Lung (tissue), 12 donors: Measurements from ENCODE around the gene CREB5. TPM values are rescaled to one million over a fixed set of nuclear protein-coding genes. Genes with fewer than 3 reads are reported as not detected.

Source experiments
- ATAC-seq: fragments of 200-7000 bp; cut with Tn5 transposase; one replicate; pipeline ENCODE4 v1.9.1; 2020; ENCODE audit warnings: moderate number of reproducible peaks; ENCODE audit not compliant: insufficient read depth, low FRiP score
- DNase-seq, 3 donors: peaks; one replicate each; pipeline ENCODE4 v3.0.0-alpha.2; 2013 to 2017
- H3K27ac ChIP-seq, 2 donors: one replicate each; pipeline ENCODE4 v1.5.1; 2013; ENCODE audit warnings: mild to moderate bottlenecking in 2 of 2, moderate library complexity in 2 of 2, control low read depth in 1 of 2, inconsistent platforms in 1 of 2, low read depth in 1 of 2, low read length in 1 of 2
- H3K27me3 ChIP-seq, 3 donors: one replicate each; pipeline ENCODE4 v1.5.1; 2013; ENCODE audit warnings: low read length in 2 of 3; ENCODE audit not compliant: control insufficient read depth in 3 of 3, insufficient read depth in 3 of 3
- H3K36me3 ChIP-seq, 4 donors: one replicate each; pipeline ENCODE4 v1.5.1; 2013; ENCODE audit warnings: low read length in 4 of 4, mild to moderate bottlenecking in 1 of 4, moderate library complexity in 1 of 4; ENCODE audit not compliant: control insufficient read depth in 4 of 4, insufficient read depth in 4 of 4
- H3K4me1 ChIP-seq, 5 donors: one replicate each; pipeline ENCODE4 v1.5.1; 2013; ENCODE audit warnings: low read length in 5 of 5, mild to moderate bottlenecking in 2 of 5, moderate library complexity in 1 of 5; ENCODE audit not compliant: control insufficient read depth in 5 of 5, insufficient read depth in 5 of 5
- H3K4me3 ChIP-seq: one replicate; pipeline ENCODE4 v1.5.1; 2013; ENCODE audit warnings: mild to moderate bottlenecking, control low read depth, moderate library complexity
- H3K9ac ChIP-seq, 2 donors: one replicate each; pipeline ENCODE4 v1.5.1; 2013; ENCODE audit warnings: low read length in 2 of 2, control low read depth in 1 of 2; ENCODE audit not compliant: insufficient read depth in 1 of 2
- H3K9me3 ChIP-seq, 4 donors: one replicate each; pipeline ENCODE4 v1.5.1; 2013; ENCODE audit warnings: low read length in 3 of 4, mild to moderate bottlenecking in 1 of 4, moderate library complexity in 1 of 4; ENCODE audit not compliant: control insufficient read depth in 4 of 4, insufficient read depth in 3 of 4
- WGBS, 2 donors: extraction: QIAGEN DNeasy Blood & Tissue Kit; methylation state at CpG; one replicate each; pipeline ENCODE4 v1.1.7; 2013; 5-methylcytosine and 5-hydroxymethylcytosine counted together
- polyA plus RNA-seq, 2 donors: library from polyadenylated mRNA; stranded (reverse); fragments of 200-250 nt; gene quantifications; one replicate each; pipeline ENCODE4 v1.2.1, GENCODE V29; 2013
- total RNA-seq, 2 donors: library from RNA; depleted of rRNA in 1 of 2; stranded (reverse); fragments of >200 nt in 1 of 2; gene quantifications; one replicate each; pipeline ENCODE4 v1.2.1, GENCODE V29; 2014 to 2021
- TF ChIP-seq, protein P1 (sequence below): IDR thresholded peaks from 2 replicates; pipeline ENCODE4 v1.5.1; 2012; ENCODE audit warnings: mild to moderate bottlenecking; ENCODE audit errors: control extremely low read depth, extremely low read depth
- donor health status: control.
- donor health status: control.
- donor health status: Bipolar disorder and iron deficiency.
- donor health status: healthy.
- donor health status: DM: yes; HTN: yes; CAD: no.

The CREB5 gene
- total and polyA plus RNA-seq, 4 donors = 2.7 to 23.1 (median 9.6) TPM

DNA sequence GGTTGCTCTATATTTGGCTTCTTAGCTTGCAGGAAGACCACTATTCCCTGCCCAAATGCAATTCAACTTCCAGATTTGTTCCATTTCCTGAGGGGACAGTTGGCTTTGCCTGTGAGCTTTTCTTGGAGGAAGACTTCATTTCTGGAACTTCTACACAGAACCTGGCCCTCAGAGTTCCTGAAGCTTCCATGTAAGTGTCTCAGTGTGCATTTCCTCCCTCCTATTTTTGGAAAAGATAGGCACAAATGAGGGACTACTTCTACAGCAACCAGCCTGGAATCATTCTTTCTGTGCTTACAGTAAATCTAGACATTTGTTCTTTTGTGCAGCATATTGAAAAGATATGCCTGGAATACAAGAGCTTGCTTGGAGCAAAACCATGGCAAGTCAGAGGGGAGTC is 164.3 kb downstream of the CREB5 start:
- Histone ChIP-seq H3K9ac (no peak overlapping the region), H3K36me3 (no peaks in the 10 kb centered on the region), H3K27me3 (no peaks in the 10 kb centered on the region), H3K9me3 (no peaks in the 10 kb centered on the region), H3K4me1 (peaks cover 0 to 15% (median 4%) of the 10 kb centered on the region in 5 donors), H3K27ac (no peak overlapping the region), H3K4me3 (no peak overlapping the region)
- DNase-seq (no peak), ATAC-seq (no peak)
- TF ChIP-seq, protein P1, sequence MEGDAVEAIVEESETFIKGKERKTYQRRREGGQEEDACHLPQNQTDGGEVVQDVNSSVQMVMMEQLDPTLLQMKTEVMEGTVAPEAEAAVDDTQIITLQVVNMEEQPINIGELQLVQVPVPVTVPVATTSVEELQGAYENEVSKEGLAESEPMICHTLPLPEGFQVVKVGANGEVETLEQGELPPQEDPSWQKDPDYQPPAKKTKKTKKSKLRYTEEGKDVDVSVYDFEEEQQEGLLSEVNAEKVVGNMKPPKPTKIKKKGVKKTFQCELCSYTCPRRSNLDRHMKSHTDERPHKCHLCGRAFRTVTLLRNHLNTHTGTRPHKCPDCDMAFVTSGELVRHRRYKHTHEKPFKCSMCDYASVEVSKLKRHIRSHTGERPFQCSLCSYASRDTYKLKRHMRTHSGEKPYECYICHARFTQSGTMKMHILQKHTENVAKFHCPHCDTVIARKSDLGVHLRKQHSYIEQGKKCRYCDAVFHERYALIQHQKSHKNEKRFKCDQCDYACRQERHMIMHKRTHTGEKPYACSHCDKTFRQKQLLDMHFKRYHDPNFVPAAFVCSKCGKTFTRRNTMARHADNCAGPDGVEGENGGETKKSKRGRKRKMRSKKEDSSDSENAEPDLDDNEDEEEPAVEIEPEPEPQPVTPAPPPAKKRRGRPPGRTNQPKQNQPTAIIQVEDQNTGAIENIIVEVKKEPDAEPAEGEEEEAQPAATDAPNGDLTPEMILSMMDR = no peak

DNA sequence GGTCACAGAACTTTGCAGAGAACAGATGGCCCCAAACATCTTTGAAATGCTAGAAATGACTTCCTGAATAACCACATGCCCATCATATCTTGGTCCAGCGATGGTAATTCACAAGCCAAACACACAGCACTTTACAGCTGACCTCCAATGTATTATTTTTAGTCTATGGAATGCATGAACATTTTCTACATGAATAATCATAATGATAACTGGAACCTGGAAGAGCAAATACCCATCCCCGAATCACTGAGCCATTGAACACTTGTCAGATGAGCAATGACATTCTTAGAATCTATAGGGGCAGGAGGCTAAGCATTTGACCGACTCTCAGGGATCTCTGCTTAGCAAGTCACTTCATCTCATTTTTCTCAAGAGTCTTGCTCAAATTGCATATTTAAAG is 167.3 kb downstream of the CREB5 start:
- DNase-seq (no peak), ATAC-seq (no peak)
- 81 to 88% methylated on average over 3 of the region's 3 CpGs for WGBS, 2 donors
- Histone ChIP-seq H3K4me1 (peaks cover 0 to 2% (median 0%) of the 10 kb centered on the region in 5 donors), H3K36me3 (no peaks in the 10 kb centered on the region), H3K27me3 (no peaks in the 10 kb centered on the region), H3K4me3 (no peak overlapping the region), H3K9me3 (no peaks in the 10 kb centered on the region), H3K9ac (no peak overlapping the region), H3K27ac (no peak overlapping the region)
- TF ChIP-seq, protein P1 = no peak

DNA sequence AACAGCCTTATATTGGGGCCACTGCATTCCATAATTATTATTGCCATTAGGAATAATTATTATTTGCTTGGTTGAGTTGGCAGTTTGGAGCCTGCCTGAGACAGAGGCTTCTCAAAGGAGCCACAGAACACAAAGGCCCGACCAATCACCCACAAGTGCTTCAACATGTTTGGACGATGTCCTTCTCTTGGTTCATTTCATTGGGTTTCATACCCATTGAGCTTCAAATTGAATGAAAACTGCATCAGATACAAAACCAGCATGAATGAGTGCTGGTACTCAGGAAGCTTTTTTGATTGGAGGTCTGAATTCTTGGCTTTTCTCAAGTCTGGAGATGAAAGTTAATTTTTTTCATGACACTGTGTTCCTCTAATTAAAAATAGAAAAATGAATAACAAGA is 168.3 kb downstream of the CREB5 start:
- H3K36me3 ChIP-seq = no peaks in the 10 kb centered on the region
- no peaks in the 10 kb centered on the region for H3K27me3 ChIP-seq
- H3K4me1 ChIP-seq = peaks cover 0 to 1% (median 0%) of the 10 kb centered on the region in 5 donors
- no peak for DNase-seq
- H3K9me3 ChIP-seq = no peaks in the 10 kb centered on the region
- TF ChIP-seq, protein P1 = no peak
- H3K27ac ChIP-seq = no peak overlapping the region
- no peak overlapping the region for H3K9ac ChIP-seq
- H3K4me3 ChIP-seq = no peak overlapping the region
- 94 to 95% methylated on average over 2 of the region's 2 CpGs for WGBS, 2 donors
- no peak for ATAC-seq

DNA sequence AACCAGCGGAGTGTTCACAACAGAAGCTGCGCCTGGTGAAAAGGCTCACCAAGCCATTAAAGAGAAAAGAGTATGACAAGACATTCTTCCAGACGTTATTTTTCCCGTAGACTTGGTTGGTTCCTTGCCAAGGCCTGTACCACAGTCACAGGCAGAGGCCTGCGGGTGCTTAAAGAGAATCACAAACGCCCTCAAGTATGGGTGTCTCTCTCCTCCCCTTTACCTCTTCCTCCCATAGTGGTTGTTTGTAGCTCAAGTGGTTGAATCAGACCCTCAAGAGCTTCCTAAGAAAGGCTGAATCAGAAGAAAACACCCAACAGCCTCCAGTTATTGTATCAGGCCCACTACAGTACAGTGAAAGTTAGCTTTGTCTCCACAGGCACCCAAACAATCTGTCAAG is 169.0 kb downstream of the CREB5 start:
- Histone ChIP-seq H3K9ac (no peak overlapping the region), H3K27ac (no peak overlapping the region), H3K4me3 (no peak overlapping the region), H3K9me3 (no peaks in the 10 kb centered on the region), H3K27me3 (no peaks in the 10 kb centered on the region), H3K36me3 (no peaks in the 10 kb centered on the region), H3K4me1 (no peaks in the 10 kb centered on the region)
- TF ChIP-seq, protein P1 = no peak
- DNase-seq = no peak
- 81 to 91% methylated on average over 6 of the region's 6 CpGs for WGBS, 2 donors
- no peak for ATAC-seq
